CD4-positive, alpha-beta T cell treated with Interleukin-1 beta for 1 hour (primary cell): ENCODE results near the gene FXR2.

Experiments used
- DNase-seq, 2 donors: peaks; one replicate each; pipeline ENCODE4 v3.0.0-alpha.2; 2020 to 2022

Gene FXR2

DNA sequence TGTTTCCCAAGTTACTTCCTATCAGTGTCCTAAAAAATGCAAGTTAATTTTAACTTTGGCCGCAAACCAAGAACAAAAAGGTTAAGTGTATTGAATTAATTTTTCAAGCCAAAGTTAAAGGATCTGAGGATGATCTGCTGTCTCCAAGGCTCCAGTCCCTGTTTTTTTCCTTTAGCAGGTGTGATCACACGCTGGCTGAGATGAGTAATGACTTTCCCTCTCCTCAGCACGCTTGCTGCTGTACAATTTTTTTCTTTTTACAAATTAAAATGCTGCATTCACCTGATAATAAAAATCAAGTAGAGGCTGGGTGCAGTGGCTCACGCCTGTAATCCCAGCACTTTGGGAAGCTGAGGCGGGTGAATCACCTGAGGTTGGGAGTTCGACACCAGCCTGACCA is 69.8 kb downstream of the FXR2 start:
- no peak for DNase-seq
